HS-27A (cell line): ENCODE measurements around the gene ACOT11.

Experiments used
- DNase-seq: peaks from one replicate; pipeline ENCODE4 v3.0.0-alpha.2; 2012; ENCODE audit warnings: low read depth, missing footprints

The ACOT11 gene

DNA sequence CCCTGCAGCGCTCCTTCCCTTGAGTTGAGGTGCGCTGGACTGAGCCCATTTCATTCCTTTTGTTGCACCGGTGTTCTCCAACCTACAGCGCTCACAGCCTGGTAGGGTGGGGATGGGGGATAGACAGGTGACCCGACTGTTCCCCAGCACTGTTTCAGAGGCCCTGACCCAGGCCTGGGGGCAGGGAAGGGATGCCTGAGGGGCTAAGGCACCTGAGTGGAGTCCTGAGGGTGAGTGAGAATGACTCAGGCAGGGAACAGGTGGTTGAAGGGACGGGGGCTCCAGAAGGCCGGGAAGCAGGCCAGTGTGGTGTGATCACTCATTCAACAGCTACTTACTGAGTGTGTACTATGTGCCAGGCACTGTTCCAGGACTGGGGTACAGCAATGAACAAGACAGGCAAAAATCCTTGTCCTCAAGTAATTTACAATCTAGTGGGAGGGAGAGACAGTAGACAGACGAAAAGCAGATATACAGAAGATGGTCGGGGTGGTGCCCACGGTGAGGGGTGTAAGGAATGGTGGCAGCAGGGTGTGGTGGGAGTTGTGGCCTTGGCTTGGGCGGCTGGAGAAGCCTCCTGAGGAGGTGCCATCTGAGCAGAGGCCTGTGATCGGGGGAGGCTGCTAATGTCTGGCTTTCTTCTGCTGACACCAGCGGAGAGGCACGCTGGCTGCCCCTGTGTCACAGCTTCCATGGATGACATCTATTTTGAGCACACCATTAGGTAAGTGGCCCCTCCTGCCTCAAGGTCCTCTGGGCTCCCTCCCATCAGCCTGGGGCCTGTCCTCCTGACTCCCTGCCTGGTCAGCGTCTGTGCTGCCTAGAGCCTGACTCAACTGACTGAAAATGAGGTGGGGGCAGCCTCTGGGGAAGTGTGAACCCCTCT, 37.4 kb downstream of the ACOT11 start:
- no peak for DNase-seq

DNA sequence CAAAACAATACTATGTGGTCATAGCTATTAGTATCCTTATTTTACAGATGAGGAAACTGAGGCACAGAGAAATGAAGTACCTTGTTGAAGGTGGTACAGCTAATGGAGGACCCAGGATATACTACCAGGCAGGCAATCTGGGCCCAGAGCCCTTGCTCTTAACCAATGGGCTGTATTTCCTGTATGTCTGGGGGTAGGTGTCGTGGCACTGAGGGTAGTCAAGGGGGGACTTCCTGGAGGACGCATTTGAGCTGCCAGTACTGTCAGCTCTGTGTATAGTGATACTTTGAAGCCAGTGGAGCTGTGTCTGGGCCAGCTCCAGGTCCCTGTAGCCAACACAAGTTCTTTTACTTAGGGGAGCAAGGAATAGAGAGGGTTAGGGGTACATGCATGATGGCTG, 40.3 kb downstream of the ACOT11 start:
- DNase-seq = no peak

GRCh38 chr1:54591127-54591756, 43.2 kb downstream of the ACOT11 start:
- no peak for DNase-seq

GRCh38 chr1:54593571-54594160, 45.6 kb downstream of the ACOT11 start:
- no peak for DNase-seq

GRCh38 chr1:54594463-54594862, 46.4 kb downstream of the ACOT11 start:
- DNase-seq = no peak

DNA sequence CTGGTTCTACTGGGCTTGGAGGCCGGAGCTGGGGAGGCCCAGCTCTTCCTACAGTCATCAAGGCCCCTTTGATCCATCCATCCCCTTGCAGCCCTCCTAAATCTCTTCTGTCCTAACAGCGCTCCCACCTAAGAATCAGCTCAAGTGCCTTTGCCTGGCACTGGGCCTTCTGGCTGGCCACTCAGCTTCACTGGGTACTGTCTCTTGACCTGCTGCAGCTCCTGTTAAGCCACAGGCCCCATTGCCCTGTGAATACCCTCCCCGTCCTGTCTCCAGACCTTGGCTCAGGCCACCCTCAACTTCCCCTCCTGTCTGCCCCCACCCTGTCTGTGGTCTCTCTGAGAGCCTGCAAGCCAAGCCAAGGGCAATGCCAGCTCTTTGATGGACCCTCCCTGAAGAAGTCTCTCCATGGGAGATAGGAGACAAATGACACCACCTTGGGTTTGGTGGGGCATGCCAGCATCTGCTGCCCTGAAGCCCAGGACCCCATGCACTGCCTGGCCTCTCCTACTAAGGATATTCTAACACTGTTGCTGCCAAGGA, 48.0 kb downstream of the ACOT11 start:
- DNase-seq = no peak

GRCh38 chr1:54596756-54597155, 48.7 kb downstream of the ACOT11 start:
- DNase-seq = no peak

- DNase-seq = no peak
Observed at GRCh38 chr1:54597455-54598030, 49.5 kb downstream of the ACOT11 start.

- DNase-seq = no peak
Observed at GRCh38 chr1:54599211-54599823, 51.3 kb downstream of the ACOT11 start.

GRCh38 chr1:54600947-54601721, 53.1 kb downstream of the ACOT11 start:
- DNase-seq = no peak

- no peak for DNase-seq
Observed at GRCh38 chr1:54601730-54602129, 53.7 kb downstream of the ACOT11 start.

- no peak for DNase-seq
Observed at GRCh38 chr1:54602554-54602953, 54.5 kb downstream of the ACOT11 start.

GRCh38 chr1:54603241-54603640, 55.2 kb downstream of the ACOT11 start:
- no peak for DNase-seq

- DNase-seq = no peak
Observed at GRCh38 chr1:54604051-54604450, 56.0 kb downstream of the ACOT11 start.

GRCh38 chr1:54604572-54605370, 56.7 kb downstream of the ACOT11 start:
- DNase-seq = no peak

GRCh38 chr1:54606096-54606989, 58.3 kb downstream of the ACOT11 start:
- no peak for DNase-seq

DNA sequence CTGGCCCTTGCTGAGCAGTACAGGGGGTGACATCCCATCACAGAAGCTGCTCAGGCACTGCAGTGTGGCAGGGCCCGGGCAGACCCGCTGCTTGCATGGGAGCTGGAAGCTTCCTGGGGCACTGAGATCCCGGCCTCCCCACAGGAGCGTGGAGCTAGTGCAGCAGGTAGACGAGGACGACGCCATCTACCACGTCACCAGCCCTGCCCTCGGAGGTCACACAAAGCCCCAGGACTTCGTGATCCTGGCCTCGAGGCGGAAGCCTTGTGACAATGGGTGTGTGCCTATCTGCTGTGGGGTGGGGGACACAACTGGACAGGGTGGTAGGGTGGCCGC, 58.9 kb downstream of the ACOT11 start:
- no peak for DNase-seq

DNA sequence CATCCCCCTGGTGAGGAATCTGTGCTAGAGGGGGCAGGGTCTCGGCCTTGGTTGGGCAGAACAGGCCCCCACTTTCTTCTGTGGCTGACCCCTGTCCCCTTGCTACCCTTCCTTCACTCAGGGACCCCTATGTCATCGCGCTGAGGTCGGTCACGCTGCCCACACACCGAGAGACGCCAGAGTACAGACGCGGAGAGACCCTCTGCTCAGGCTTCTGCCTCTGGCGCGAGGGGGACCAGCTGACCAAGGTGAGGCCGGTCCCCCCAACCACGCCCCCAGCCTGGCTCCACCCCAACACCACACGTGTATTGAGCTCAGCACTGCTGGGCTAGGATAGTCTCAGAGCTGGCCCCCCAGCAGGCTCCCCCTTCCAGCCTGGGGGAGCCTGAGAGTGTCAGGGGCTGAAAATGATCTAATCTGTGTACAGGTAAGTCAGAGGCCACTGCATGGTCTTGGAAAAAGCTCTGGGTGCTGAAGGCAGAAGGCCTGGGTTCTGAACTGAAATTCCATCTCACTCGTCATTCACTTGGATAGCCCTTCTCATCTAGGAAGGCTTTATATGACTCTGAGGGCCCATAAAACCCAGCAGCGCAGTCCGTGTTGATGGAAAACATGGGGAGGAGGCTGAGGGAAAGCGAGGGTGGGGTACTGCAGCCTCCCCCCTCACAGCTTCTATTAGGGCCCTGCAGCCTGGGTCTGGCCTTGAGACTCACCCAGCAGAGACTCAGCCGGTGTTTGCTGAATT, 60.0 kb downstream of the ACOT11 start:
- DNase-seq = no peak
